ENCODE data around the gene PCK2. TPM values are rescaled to one million over a fixed set of nuclear protein-coding genes. Genes with fewer than 3 reads are reported as not detected.

PCK2 gene
- total RNA-seq, 1 experiment from 2014 or later = 43.6 TPM

GRCh38 chr14:24119691-24120090, 25.6 kb downstream of the PCK2 start:
- CTCF ChIA-PET = no interaction called here

GRCh38 chr14:24121210-24121609, 27.1 kb downstream of the PCK2 start:
- Mint-ChIP-seq H3K4me1 (ENCODE audit: low read depth, unreplicated experiment) (peaks cover 9% of the 10 kb centered on the region), H3K36me3 (ENCODE audit: insufficient read depth, unreplicated experiment) (peaks cover 32% of the 10 kb centered on the region), H3K27me3 (ENCODE audit: unreplicated experiment) (no peaks in the 10 kb centered on the region), H3K4me3 (ENCODE audit: low read depth, unreplicated experiment) (no peak overlapping the region), H3K9me3 (ENCODE audit: low read depth, unreplicated experiment) (no peaks in the 10 kb centered on the region), H3K27ac (ENCODE audit: unreplicated experiment) (no peak overlapping the region)
- intact Hi-C loops (cut with micrococcal nuclease; ENCODE audit: unreplicated experiment) = no loop called here
- TF ChIP-seq CTCF (IDR thresholded peaks at IDR 0.05; ENCODE audit: unreplicated experiment) = no peak
- DNase-seq = no peak
- CTCF ChIA-PET = no interaction called here
- BruUV-seq (replicated peaks) = no TSS peak

More at GRCh38 chr14:24119691-24120090, 25.6 kb downstream of the PCK2 start:
- intact Hi-C loops (cut with micrococcal nuclease; ENCODE audit: unreplicated experiment) = no loop called here
- H3K27me3 Mint-ChIP-seq (ENCODE audit: unreplicated experiment) = no peaks in the 10 kb centered on the region
- H3K4me1 Mint-ChIP-seq (ENCODE audit: low read depth, unreplicated experiment) = peaks cover 19% of the 10 kb centered on the region
- no TSS peak for BruUV-seq (replicated peaks)
- TF ChIP-seq CTCF (IDR thresholded peaks at IDR 0.05; ENCODE audit: unreplicated experiment) = no peak
- H3K36me3 Mint-ChIP-seq (ENCODE audit: insufficient read depth, unreplicated experiment) = peaks cover 43% of the 10 kb centered on the region
- no peaks in the 10 kb centered on the region for H3K9me3 Mint-ChIP-seq (ENCODE audit: low read depth, unreplicated experiment)
- H3K4me3 Mint-ChIP-seq (ENCODE audit: low read depth, unreplicated experiment) = no peak overlapping the region
- no peak overlapping the region for H3K27ac Mint-ChIP-seq (ENCODE audit: unreplicated experiment)
- no peak for DNase-seq

- no peak overlapping the region for H3K4me3 Mint-ChIP-seq (ENCODE audit: low read depth, unreplicated experiment)
- intact Hi-C loops (cut with micrococcal nuclease; ENCODE audit: unreplicated experiment) = no loop called here
- peaks cover 26% of the 10 kb centered on the region for H3K36me3 Mint-ChIP-seq (ENCODE audit: insufficient read depth, unreplicated experiment)
- no peak for DNase-seq
- no peaks in the 10 kb centered on the region for H3K27me3 Mint-ChIP-seq (ENCODE audit: unreplicated experiment)
- TF ChIP-seq CTCF (IDR thresholded peaks at IDR 0.05; ENCODE audit: unreplicated experiment) = no peak
- CTCF ChIA-PET = no interaction called here
- H3K27ac Mint-ChIP-seq (ENCODE audit: unreplicated experiment) = no peak overlapping the region
- no peaks in the 10 kb centered on the region for H3K9me3 Mint-ChIP-seq (ENCODE audit: low read depth, unreplicated experiment)
- H3K4me1 Mint-ChIP-seq (ENCODE audit: low read depth, unreplicated experiment) = no peaks in the 10 kb centered on the region
- no TSS peak for BruUV-seq (replicated peaks)
These were observed 28.3 kb downstream of the PCK2 start for GRCh38 chr14:24122416-24122815.

GRCh38 chr14:24122898-24123297, 28.8 kb downstream of the PCK2 start:
- no peaks in the 10 kb centered on the region for H3K9me3 Mint-ChIP-seq (ENCODE audit: low read depth, unreplicated experiment)
- intact Hi-C loops (cut with micrococcal nuclease; ENCODE audit: unreplicated experiment) = no loop called here
- CTCF ChIA-PET = no interaction called here
- no peaks in the 10 kb centered on the region for H3K27me3 Mint-ChIP-seq (ENCODE audit: unreplicated experiment)
- no peak overlapping the region for H3K4me3 Mint-ChIP-seq (ENCODE audit: low read depth, unreplicated experiment)
- BruUV-seq (replicated peaks) = no TSS peak
- no peak for DNase-seq
- TF ChIP-seq CTCF (IDR thresholded peaks at IDR 0.05; ENCODE audit: unreplicated experiment) = no peak
- peaks cover 26% of the 10 kb centered on the region for H3K36me3 Mint-ChIP-seq (ENCODE audit: insufficient read depth, unreplicated experiment)
- no peaks in the 10 kb centered on the region for H3K4me1 Mint-ChIP-seq (ENCODE audit: low read depth, unreplicated experiment)
- H3K27ac Mint-ChIP-seq (ENCODE audit: unreplicated experiment) = no peak overlapping the region

All from Calu3 (cell line).